Gastroesophageal sphincter (tissue), 3 donors: ENCODE results near the gene ARPIN.

Source experiments
- CTCF ChIP-seq, 4 experiments: fragments of 200-600 bp in 2 of 4; fragments of 450-650 bp in 2 of 4; sonication (generic) in 1 of 4; IDR thresholded peaks; one replicate each; pipeline ENCODE4 v1.5.1; 2017 to 2019; ENCODE audit warnings: antibody characterized with exemption in 4 of 4, mild to moderate bottlenecking in 2 of 4, moderate library complexity in 2 of 4
- POLR2A ChIP-seq, 2 donors: fragments of 450-650 bp; IDR thresholded peaks; one replicate each; pipeline ENCODE4 v1.6.1; 2017; ENCODE audit warnings: antibody characterized with exemption in 2 of 2, mild to moderate bottlenecking in 2 of 2, moderate library complexity in 1 of 2

- no peak for TF ChIP-seq POLR2A (IDR thresholded peaks at IDR 0.05)
- TF ChIP-seq CTCF (IDR thresholded peaks at IDR 0.05): no peak
These were observed 24.1 kb upstream of the ARPIN start for GRCh38 chr15:89936786-89937265.
